HEK293 (cell line): ENCODE results near the gene DENND11.

Experiments
- YY1 ChIP-seq: fragments of 450-650 bp; formaldehyde crosslinking; IDR thresholded peaks from 2 replicates; pipeline ENCODE4 v1.5.1; 2018; ENCODE audit warnings: missing biosample characterization, missing genetic modification characterization
- ZNF24 ChIP-seq: fragments of 450-650 bp; formaldehyde crosslinking; IDR thresholded peaks from 2 replicates; pipeline ENCODE4 v1.5.1; 2016; ENCODE audit warnings: missing biosample characterization, missing genetic modification characterization
- TF ChIP-seq, protein P1 (sequence below): fragments of 450-650 bp; formaldehyde crosslinking; IDR thresholded peaks from 2 replicates; pipeline ENCODE4 v1.5.1; 2016; ENCODE audit warnings: missing biosample characterization, missing genetic modification characterization
- TF ChIP-seq, protein P2 (sequence below): fragments of 450-650 bp; formaldehyde crosslinking; conservative IDR thresholded peaks from 2 replicates; pipeline ENCODE4 v1.5.1; 2016; ENCODE audit warnings: low read depth, missing biosample characterization, missing genetic modification characterization

DNA sequence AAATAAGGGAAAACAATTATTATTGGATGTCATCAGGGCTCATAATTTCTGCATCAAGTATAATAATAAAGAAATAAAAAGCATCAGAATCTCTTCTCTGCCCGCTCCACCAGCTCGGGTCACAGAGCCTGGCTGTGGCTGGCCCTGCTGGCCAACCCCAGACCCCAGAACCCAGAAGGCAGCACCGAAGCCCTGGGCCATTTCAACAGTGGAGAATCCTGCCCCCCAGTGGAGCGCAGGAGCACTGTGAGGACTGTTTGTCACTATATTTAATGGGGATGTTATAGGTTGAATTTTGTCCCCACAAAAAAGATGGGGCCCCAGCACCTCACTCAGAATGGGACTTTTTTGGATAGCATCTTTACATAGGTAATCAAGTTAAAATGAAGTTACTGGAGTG lies 27.3 kb downstream of the DENND11 start:
- TF ChIP-seq, protein P1, sequence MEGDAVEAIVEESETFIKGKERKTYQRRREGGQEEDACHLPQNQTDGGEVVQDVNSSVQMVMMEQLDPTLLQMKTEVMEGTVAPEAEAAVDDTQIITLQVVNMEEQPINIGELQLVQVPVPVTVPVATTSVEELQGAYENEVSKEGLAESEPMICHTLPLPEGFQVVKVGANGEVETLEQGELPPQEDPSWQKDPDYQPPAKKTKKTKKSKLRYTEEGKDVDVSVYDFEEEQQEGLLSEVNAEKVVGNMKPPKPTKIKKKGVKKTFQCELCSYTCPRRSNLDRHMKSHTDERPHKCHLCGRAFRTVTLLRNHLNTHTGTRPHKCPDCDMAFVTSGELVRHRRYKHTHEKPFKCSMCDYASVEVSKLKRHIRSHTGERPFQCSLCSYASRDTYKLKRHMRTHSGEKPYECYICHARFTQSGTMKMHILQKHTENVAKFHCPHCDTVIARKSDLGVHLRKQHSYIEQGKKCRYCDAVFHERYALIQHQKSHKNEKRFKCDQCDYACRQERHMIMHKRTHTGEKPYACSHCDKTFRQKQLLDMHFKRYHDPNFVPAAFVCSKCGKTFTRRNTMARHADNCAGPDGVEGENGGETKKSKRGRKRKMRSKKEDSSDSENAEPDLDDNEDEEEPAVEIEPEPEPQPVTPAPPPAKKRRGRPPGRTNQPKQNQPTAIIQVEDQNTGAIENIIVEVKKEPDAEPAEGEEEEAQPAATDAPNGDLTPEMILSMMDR (tag by site-specific recombination): no peak
- no peak for TF ChIP-seq ZNF24
- no peak for TF ChIP-seq YY1 (tag by site-specific recombination)
- TF ChIP-seq, protein P2, sequence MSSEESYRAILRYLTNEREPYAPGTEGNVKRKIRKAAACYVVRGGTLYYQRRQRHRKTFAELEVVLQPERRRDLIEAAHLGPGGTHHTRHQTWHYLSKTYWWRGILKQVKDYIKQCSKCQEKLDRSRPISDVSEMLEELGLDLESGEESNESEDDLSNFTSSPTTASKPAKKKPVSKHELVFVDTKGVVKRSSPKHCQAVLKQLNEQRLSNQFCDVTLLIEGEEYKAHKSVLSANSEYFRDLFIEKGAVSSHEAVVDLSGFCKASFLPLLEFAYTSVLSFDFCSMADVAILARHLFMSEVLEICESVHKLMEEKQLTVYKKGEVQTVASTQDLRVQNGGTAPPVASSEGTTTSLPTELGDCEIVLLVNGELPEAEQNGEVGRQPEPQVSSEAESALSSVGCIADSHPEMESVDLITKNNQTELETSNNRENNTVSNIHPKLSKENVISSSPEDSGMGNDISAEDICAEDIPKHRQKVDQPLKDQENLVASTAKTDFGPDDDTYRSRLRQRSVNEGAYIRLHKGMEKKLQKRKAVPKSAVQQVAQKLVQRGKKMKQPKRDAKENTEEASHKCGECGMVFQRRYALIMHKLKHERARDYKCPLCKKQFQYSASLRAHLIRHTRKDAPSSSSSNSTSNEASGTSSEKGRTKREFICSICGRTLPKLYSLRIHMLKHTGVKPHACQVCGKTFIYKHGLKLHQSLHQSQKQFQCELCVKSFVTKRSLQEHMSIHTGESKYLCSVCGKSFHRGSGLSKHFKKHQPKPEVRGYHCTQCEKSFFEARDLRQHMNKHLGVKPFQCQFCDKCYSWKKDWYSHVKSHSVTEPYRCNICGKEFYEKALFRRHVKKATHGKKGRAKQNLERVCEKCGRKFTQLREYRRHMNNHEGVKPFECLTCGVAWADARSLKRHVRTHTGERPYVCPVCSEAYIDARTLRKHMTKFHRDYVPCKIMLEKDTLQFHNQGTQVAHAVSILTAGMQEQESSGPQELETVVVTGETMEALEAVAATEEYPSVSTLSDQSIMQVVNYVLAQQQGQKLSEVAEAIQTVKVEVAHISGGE: no peak
